GM23248 (cell line): Measurements from ENCODE around the gene GNPTAB.
"Not testable (repeated sequence)": the region's sequence is repeated elsewhere in the genome, so short reads cannot be mapped to it uniquely, and the experiment has no call there.

Source experiments
- EZH2 ChIP-seq: fragments of 200-600 bp; sonication (generic); IDR thresholded peaks from 2 replicates; pipeline ENCODE4 v1.6.1; 2018; ENCODE audit warnings: antibody characterized with exemption, mild to moderate bottlenecking; ENCODE audit not compliant: insufficient read depth, poor library complexity, severe bottlenecking
- EZH2phosphoT487 ChIP-seq: fragments of 200-600 bp; sonication (generic); IDR thresholded peaks from 2 replicates; pipeline ENCODE4 v1.6.1; 2018; ENCODE audit warnings: antibody characterized with exemption, moderate library complexity, mild to moderate bottlenecking, low read depth; ENCODE audit not compliant: insufficient read depth

DNA sequence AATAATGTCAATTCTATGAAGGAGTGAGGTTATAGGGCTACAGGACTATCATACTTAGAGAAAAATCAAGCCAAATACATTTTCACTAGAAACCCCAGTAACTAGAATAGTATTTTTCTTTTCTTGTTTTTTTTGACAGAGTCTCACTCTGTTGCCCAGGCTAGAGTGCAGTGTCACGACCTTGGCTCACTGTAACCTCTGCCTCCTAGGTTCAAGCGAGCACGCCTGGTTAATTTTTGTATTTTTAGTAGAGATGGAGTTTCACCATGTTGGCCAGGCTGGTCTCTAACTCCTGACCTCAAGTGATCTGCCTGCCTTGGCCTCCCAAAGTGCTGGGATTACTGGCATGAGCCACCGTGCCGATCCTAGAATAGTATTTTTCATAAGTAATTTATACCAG lies 96.3 kb downstream of the GNPTAB start:
- TF ChIP-seq EZH2, EZH2phosphoT487: not testable (repeated sequence)
